ENCODE measurements around the gene IFNLR1.

DNA sequence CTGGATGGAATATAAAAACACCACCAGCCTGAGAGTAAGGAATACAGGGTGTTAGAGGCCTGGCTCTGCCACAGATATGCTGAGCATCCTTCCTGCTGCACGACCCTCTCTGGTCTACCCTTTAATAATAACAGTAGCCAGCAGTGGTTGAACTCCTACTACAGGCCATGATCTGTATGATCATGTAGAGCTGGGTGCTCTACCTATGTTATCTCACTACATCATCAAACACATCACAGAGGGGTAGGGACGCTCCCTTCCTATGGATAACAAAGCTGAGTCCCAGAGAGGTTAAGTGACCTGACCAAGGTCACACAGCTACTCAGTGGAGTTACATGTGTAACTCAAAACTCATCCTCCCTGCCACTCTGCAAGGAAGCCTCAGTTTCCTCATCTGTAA, 62.1 kb downstream of the IFNLR1 start:
- TF ChIP-seq, protein P1, sequence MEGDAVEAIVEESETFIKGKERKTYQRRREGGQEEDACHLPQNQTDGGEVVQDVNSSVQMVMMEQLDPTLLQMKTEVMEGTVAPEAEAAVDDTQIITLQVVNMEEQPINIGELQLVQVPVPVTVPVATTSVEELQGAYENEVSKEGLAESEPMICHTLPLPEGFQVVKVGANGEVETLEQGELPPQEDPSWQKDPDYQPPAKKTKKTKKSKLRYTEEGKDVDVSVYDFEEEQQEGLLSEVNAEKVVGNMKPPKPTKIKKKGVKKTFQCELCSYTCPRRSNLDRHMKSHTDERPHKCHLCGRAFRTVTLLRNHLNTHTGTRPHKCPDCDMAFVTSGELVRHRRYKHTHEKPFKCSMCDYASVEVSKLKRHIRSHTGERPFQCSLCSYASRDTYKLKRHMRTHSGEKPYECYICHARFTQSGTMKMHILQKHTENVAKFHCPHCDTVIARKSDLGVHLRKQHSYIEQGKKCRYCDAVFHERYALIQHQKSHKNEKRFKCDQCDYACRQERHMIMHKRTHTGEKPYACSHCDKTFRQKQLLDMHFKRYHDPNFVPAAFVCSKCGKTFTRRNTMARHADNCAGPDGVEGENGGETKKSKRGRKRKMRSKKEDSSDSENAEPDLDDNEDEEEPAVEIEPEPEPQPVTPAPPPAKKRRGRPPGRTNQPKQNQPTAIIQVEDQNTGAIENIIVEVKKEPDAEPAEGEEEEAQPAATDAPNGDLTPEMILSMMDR (conservative IDR thresholded peaks at IDR 0.05 in 1 of 2, IDR thresholded peaks at IDR 0.05 in 1 of 2; ENCODE audit: extremely low read depth in 1 of 2, insufficient read depth in 1 of 2, low read depth in 1 of 2, low read length in 2 of 2): no peak
- no peak for TF ChIP-seq EZH2 (IDR thresholded peaks at IDR 0.05; ENCODE audit: borderline replicate concordance, low read length)
